HG02763 (cell line): ENCODE measurements around the gene GBX2.

Experiments
- ATAC-seq: cut with Tn5 transposase; IDR thresholded peaks from one replicate; pipeline ENCODE4 v1.9.1; 2021; ENCODE audit warnings: mild to moderate bottlenecking, moderate library complexity; ENCODE audit not compliant: unreplicated experiment

GBX2 gene

GRCh38 chr2:236184701-236185100, 16.5 kb upstream of the GBX2 start:
- no peak for ATAC-seq

- no peak for ATAC-seq
These were observed 12.8 kb upstream of the GBX2 start for GRCh38 chr2:236180831-236181453.

- ATAC-seq, result no peak
These were observed 12.1 kb upstream of the GBX2 start for GRCh38 chr2:236180076-236180816.

GRCh38 chr2:236179236-236180075, 11.3 kb upstream of the GBX2 start:
- ATAC-seq, result no peak

GRCh38 chr2:236178890-236179235, 10.7 kb upstream of the GBX2 start:
- no peak for ATAC-seq

- ATAC-seq, result no peak
These were observed 10.0 kb upstream of the GBX2 start for GRCh38 chr2:236177967-236178889.

GRCh38 chr2:236177604-236177966, 9.4 kb upstream of the GBX2 start:
- ATAC-seq, result no peak

GRCh38 chr2:236176951-236177350, 8.8 kb upstream of the GBX2 start:
- ATAC-seq, result no peak

- no peak for ATAC-seq
These were observed 8.2 kb upstream of the GBX2 start for GRCh38 chr2:236176417-236176816.

GRCh38 chr2:236175548-236176150, 7.5 kb upstream of the GBX2 start:
- no peak for ATAC-seq

GRCh38 chr2:236173729-236174607, 5.8 kb upstream of the GBX2 start:
- no peak for ATAC-seq

- no peak for ATAC-seq
These were observed 5.0 kb upstream of the GBX2 start for GRCh38 chr2:236173036-236173728.

- ATAC-seq, result no peak
These were observed 4.3 kb upstream of the GBX2 start for GRCh38 chr2:236172255-236173035.

GRCh38 chr2:236171680-236172254, 3.6 kb upstream of the GBX2 start:
- no peak for ATAC-seq

GRCh38 chr2:236171181-236171679, 3.0 kb upstream of the GBX2 start:
- no peak for ATAC-seq

- no peak for ATAC-seq
These were observed 2.5 kb upstream of the GBX2 start for GRCh38 chr2:236170590-236171165.
